GM04503 (cell line): ENCODE data around the gene MYL3.

Experiments
- DNase-seq: peaks from one replicate; pipeline ENCODE4 v3.0.0-alpha.2; 2012; ENCODE audit warnings: low read depth

MYL3 gene

DNA sequence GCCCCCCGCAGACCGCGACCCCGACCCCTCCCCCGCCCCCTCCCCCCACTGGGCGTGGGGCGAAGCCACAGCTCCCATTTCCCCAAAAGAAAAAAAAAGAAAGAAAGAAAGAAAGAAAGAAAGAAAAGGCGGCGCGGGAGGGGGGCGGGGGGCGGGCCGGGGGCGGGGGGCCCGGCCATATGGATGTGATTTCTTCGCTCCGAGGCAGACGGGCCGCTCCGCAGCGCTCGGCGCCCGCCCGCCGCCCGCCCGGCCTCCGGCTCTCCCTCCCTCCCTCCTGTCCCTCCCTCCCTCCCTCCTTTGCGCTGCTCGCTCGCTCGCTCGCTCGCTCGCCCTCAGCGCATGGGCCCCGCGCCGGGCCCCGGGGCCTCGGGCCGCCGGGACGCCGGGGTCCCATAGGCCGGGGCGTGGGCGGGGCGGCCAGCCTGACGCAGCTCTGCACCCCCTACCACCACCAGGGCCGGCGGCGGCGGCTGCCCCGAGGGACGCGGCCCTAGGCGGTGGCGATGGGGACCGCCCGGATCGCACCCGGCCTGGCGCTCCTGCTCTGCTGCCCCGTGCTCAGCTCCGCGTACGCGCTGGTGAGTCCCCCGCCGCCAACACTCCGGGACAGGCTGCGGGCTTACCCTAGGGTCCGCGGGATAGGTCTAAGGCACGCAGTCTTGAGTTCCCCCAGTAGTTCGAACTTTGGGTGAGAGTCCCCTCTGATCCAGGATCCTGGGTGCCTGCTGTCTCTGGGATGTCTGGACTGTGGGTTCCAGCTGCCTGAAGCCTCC, 20.0 kb upstream of the MYL3 start:
- no peak for DNase-seq

DNA sequence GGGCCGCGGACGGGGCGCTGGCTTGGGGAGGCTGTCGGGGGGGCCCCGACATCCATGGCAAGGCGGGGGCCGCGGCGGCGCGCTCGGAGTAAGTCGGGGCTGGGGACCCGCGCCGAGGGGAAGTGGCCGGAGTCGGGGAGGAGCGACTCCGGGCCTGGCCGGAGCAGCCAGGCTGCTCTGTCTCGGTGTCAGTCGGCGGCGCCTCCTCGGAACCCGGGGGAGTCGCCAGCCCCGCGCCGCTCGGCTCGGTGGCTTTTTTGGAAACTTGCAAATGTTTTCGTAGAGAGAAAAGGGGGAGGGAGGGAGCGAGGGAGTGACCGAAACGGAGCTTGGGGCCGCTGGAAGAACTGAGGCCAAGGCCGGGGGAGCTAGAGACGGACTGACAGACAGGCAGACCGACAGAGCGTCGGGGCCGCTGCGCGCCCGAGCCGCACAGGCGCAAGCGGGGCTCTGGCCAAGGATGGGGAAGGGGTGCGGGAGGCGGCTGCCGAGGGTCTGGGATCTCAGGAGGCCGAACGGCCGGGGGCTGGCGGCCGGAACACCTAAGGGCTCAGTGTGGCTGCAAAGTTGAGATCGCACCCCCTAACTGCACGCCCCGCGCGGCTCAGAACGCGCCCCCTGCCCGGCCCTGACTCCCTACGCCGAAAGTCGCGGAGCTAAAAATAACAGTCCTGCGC, 19.3 kb upstream of the MYL3 start:
- DNase-seq = no peak

DNA sequence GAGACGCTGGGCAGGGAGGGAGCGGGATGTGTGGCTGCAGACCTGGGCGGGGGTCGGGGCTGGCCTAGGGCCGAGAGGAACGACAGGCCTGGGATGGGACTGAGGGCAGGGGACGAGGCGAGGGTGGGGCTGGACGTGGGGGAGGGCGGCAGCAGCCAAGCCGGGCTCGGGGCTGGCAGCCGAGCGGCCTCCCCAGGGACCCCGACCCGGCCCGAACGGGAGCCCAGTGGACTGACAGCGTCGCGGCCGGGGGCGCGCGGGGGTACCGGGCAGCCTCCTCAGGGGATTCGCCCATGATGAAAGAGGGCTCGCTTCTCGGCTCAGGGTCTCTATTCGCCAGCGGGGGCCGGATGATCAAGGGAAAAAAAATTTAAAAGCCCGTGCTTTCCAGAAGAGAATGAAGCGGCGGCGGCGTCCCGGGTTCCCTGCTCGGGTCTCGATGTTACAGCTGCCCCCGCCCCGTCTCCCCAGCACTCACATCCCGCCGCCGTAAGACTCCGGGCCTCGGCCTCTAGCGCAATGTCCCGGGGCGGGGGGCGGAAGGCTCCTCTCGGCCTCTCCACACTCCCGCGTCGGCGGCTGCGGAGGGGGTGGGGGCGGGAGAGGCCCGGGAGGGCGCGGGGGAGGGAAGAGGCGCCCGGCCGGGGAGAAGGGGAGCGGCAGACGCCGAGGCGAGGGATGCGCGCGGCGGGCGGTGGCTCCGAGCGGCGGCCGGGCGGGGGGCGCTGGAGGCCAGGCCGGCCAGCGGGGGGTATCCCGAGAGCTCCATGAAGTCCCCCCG, 18.5 kb upstream of the MYL3 start:
- DNase-seq = no peak

DNA sequence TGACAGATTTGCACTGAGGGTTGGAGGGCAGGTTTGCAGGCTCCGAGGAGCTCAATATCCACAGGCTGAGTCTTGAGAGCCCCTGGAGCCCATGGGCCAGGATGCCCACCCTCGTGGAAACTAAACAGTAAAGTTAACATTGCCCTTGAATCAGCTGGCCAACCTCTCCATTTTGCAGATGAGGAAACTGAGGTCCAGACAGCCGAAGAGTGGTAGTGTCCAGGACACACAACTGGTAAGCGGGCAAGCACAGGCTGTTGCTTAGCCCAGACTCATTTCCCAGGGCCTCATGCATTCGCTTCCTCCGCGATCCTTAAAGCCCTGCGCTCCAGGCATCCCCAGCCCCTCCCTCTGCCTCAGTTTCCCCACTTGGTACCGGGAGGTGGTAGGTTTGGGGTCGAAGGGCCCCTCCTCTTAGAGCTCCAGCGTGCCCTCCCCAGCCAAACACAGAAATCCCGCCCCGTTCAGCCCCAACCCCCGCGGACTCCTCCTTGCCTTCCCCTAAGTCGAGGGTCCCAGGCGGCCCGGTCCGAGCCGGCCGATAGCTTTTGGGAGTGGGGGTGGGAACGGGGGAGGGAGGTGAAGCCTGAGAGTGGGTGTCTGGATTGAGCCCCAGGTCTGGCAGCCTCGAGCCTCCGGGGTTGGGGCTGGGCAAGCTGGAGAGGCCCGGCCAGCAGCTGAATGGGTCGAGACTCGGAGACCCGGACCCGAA, 17.8 kb upstream of the MYL3 start:
- DNase-seq = no peak

- DNase-seq = no peak
Measured at GRCh38 chr3:46878781-46879436, 15.7 kb upstream of the MYL3 start.

- no peak for DNase-seq
Measured at GRCh38 chr3:46877406-46878125, 14.3 kb upstream of the MYL3 start, which contains the start of gene PTH1R. TSS of gene PTH1R (plus strand) at chr3:46877721. CDS start at chr3:46883560, 5,839 bp downstream.

DNA sequence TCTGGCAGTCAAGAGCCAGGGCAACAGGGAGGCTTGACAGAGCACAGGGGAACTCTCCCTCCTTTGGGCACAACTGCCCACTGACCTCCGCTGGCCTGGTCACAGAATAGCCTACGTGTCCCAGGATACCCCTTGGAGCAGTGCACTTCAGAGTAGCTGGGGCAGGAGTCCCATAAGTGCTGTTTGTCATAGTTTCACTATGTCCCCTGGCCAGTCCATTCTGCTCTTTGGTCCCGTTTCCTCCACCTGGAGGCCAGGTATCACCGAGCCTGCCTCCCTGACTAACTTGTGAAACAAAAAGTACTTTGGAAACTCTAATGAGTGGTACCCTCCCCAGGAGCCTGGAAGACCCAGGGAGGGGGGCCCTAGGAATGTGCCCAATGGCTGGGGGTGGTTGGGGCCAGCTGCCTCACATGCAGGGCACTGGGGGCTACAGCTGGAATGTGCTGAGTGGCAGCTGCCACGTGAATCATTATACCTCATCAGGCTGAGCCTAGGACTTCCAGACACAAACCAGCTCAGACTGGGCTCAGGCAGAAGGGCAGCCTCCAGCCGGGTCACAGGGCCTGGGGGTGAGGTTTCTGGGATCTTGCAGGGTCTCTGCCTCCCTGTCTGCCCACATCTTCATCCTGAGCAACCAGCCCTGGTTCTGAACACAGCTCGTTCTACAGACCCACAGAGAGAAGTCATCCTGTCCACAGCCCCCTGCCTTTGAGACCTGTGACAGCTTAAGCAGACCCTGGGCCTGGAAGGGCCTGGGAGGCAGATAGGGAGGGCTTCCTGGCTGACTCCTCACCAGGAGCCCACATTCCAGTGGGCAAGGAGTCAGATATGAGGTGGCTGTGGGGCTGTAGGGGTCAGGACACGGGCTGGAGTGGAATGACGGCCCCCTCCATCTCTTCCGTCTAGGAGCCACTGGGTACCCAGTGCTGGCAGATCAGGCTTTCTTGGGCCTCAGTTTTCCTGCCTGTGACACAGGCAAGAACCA, 13.4 kb upstream of the MYL3 start:
- no peak for DNase-seq

DNA sequence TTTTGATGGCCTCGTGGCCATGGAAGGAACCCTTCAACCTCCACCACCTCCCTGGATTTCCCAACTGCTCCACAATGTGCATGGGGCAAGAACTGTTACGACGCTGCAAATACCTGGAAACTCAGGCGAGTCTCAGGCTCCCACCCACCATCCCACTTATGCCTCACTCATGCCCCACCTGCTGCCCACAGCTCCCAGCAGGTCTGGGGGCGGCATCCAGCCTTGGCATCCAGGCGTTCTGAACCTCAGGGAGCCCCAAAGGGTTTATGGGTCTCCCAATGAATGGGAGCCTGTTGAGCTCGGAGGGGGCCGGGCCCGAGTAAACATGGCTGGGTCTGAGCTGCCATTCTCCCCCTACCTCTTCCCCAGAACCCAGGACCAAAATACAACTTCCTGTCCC, 12.3 kb upstream of the MYL3 start:
- DNase-seq = no peak

- no peak for DNase-seq
Measured at GRCh38 chr3:46874430-46874829, 11.2 kb upstream of the MYL3 start.

DNA sequence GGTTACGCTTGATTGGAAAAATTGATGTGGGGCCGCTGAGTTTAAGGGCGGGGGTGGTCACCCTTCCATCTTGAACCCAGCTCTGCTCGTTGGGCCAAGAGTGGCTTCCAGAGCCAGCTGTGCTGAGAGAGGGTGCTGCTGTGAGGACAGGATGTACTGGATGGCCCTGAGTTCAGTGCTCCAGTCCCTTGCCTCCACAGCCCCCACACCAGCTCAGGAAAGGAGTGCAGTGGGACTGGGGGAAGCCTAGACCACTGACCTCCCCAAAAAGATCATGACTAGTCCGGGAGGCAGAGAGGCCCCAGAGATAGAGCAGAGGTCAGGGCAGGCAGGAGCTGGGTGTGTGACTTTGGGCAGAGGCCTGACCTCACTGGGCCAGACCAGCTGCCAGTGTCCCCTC, 10.3 kb upstream of the MYL3 start:
- DNase-seq = no peak

- no peak for DNase-seq
Measured at GRCh38 chr3:46871222-46871621, 8.0 kb upstream of the MYL3 start.

GRCh38 chr3:46870651-46871050, 7.4 kb upstream of the MYL3 start:
- no peak for DNase-seq

- DNase-seq = no peak
Measured at GRCh38 chr3:46869440-46869839, 6.2 kb upstream of the MYL3 start.

DNA sequence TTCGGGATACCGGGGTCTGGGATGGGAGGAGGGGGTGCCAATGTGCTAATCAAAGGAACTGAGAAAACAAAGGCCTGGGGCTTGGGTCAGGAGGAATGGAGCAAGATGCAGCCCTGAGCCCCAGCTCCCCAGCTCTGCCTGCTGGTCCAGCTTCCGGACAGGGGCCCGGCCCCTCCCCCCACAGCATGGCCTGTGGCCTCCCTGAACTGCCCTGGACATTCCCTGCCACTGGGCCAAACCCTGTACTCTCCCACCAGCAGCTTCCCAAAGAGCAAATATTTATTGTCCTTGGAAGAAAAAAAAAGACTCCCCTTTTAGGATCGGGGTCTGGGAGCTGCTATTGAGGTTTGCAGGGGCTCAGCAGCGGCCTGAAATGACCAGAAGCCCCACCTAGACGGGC, 5.7 kb upstream of the MYL3 start:
- no peak for DNase-seq

DNA sequence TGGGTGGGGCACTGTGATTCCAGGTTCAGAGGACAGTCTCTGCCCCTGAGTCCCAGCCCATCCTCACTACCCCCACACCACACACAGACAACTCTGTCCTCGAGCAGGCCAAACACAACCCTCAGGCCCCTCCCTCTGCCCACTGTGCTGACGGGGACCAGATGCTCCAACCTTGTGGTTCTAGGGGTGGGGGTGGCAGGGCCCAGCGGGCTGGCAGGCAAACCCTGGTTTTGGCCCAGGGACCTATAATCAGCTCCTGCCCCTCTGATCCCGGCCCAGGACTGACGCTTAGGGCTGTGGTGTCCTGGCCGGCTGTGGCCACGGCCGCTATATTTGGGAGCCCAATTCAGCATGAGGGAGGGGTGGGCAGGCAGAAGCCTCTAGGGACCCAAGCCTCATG, 5.0 kb upstream of the MYL3 start:
- DNase-seq = no peak

DNA sequence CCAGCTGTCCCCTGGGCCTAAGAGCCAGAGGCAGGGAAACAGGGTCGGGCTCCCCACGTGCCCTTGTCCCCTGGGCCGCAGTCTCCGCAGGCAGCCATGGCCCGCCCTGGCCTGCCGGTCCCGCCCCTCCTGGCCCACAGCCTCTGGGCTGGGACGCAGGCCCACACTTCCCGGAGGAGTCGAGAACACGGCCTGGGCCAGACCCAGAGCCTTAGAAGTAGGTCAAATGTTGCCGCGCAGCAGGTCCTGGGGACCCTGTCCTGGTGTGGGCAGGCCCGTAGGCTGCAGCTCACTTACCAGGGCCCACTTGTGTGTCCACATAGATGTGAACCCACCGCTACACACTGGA, 4.3 kb upstream of the MYL3 start:
- DNase-seq = no peak

DNA sequence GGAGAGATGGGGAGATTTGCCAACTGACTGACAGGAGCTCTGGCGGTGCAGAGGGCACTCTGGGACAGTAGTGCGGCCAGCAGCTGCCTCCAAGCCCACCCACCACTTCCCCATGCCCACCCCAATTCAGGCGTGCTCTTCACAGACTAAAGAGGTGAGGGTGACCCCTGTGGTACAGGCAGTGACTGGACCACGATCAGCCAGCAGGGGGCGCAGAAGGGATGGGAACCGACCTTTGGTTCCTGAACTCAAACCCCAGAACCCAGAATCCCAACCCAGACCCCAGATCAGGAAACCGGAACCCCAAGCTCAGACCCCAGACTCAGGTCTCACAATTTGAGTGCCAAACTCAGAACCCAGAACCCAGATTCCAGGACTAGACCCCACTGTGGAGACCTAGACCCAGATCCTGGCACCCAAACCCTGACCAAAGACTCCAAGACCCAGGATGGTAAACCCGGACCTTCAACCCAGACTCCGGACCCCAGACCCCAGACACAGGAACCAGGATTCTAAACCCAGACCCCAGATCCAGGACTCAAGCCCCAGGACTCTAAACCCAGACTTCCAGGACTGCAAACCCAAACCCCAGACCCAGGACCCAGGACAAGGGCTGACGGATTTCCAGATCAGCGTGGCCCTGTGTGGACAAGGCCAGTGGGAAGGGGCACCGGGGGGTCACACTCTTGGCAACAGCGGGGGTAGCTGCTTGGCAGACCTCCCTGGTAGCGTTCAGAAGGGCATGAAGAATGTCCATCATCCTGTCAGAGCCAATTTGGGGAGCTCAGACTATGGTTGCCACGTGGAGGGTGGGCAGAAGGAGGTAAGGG, 3.7 kb upstream of the MYL3 start:
- DNase-seq = no peak

- DNase-seq = no peak
Measured at GRCh38 chr3:46866032-46866595, 2.9 kb upstream of the MYL3 start.

DNA sequence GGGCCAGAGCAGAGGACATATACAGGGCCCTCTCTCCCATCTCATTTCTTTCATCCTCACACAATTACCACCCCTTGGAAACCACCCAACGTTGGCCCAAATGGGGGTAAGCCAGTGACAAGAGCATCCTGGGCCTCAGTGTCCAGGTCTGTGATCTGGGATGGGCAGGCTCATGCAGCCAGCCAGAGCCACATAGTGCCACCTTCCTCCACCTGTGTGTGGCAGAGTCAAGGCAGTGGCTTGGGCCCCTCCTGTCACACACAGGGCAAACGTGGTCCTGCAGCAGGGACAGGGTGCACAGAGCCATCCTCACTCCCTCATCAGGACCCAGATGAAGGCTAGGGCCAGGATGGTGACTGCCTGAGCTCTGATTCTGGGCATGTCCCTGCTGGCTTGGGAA, 2.3 kb upstream of the MYL3 start:
- no peak for DNase-seq
